Neural cell (in vitro differentiated cells): ENCODE data around the gene KDM2A. TPM values are rescaled to one million over a fixed set of nuclear protein-coding genes. Genes with fewer than 3 reads are reported as not detected.

ENCODE experiments used
- H2AFZ ChIP-seq: fragments of 200-600, 300-800 bp; sonication (generic), shearing (Covaris generic); 2 replicates; pipeline ENCODE4 v1.6.0; 2014; ENCODE audit warnings: low read depth, mild to moderate bottlenecking, antibody characterized with exemption, low read length, moderate library complexity
- H3F3A ChIP-seq: fragments of 200-600 bp; shearing (Covaris generic); 2 replicates; pipeline ENCODE4 v1.6.1; 2016; ENCODE audit warnings: mild to moderate bottlenecking, moderate library complexity, mixed read lengths, antibody characterized with exemption, low read length; ENCODE audit not compliant: insufficient read depth, poor library complexity, severe bottlenecking
- H3K27ac ChIP-seq: fragments of 200-600, 300-800 bp; sonication (generic), shearing (Covaris generic); 2 replicates; pipeline ENCODE4 v1.5.1; 2014; ENCODE audit warnings: mild to moderate bottlenecking, low read length, moderate library complexity
- H3K27me3 ChIP-seq: fragments of 300-800, 200-600 bp; sonication (generic), shearing (Covaris generic); 2 replicates; pipeline ENCODE4 v1.6.0; 2014; ENCODE audit warnings: mild to moderate bottlenecking, low read depth, low read length, moderate library complexity; ENCODE audit not compliant: insufficient read depth
- H3K36me3 ChIP-seq: fragments of 300-800, 200-600 bp; sonication (generic), shearing (Covaris generic); 2 replicates; pipeline ENCODE4 v1.5.1; 2014; ENCODE audit warnings: mild to moderate bottlenecking, antibody characterized with exemption, low read length, moderate library complexity; ENCODE audit not compliant: insufficient read depth
- H3K4me2 ChIP-seq: fragments of 300-800, 200-600 bp; sonication (generic), shearing (Covaris generic); 2 replicates; pipeline ENCODE4 v1.6.0; 2014; ENCODE audit warnings: mild to moderate bottlenecking, low read length
- H3K4me3 ChIP-seq: fragments of 300-800, 200-600 bp; sonication (generic), shearing (Covaris generic); 2 replicates; pipeline ENCODE4 v1.5.1; 2014; ENCODE audit warnings: mild to moderate bottlenecking, low read length, moderate library complexity
- H3K79me2 ChIP-seq: fragments of 200-600 bp; shearing (Covaris generic); replicated peaks from 2 replicates; pipeline ENCODE4 v1.6.0; 2014; ENCODE audit warnings: mild to moderate bottlenecking, low read length, moderate library complexity; ENCODE audit not compliant: insufficient read depth
- H3K9ac ChIP-seq: fragments of 300-800, 200-600 bp; sonication (generic), shearing (Covaris generic); 2 replicates; pipeline ENCODE4 v1.6.1; 2016; ENCODE audit warnings: mild to moderate bottlenecking, low read length, mixed read lengths
- H3K9me2 ChIP-seq: fragments of 200-600 bp; shearing (Covaris generic); 2 replicates; pipeline ENCODE4 v1.6.1; 2016; ENCODE audit warnings: mild to moderate bottlenecking, low read length, mixed read lengths; ENCODE audit not compliant: insufficient read depth
- H3K9me3 ChIP-seq: fragments of 200-600, 300-800 bp; sonication (generic), shearing (Covaris generic); 2 replicates; pipeline ENCODE4 v1.6.1; 2016; ENCODE audit warnings: mild to moderate bottlenecking, mixed run types, low read length, moderate library complexity, mixed read lengths
- H4K20me1 ChIP-seq: fragments of 200-600 bp; shearing (Covaris generic); 2 replicates; pipeline ENCODE4 v1.6.1; 2016; ENCODE audit warnings: mild to moderate bottlenecking, mixed run types; ENCODE audit not compliant: insufficient read depth
- EP300 ChIP-seq: fragments of 450-650 bp; conservative IDR thresholded peaks from 2 replicates; pipeline ENCODE4 v1.6.1; 2014; ENCODE audit warnings: antibody characterized with exemption, mild to moderate bottlenecking, moderate library complexity; ENCODE audit not compliant: poor library complexity, severe bottlenecking
- EZH2 ChIP-seq: fragments of 200-600, 300-800 bp; shearing (Covaris generic), sonication (generic); IDR thresholded peaks from 2 replicates; pipeline ENCODE4 v1.6.1; 2014; ENCODE audit warnings: antibody characterized with exemption, low read length, borderline replicate concordance, mild to moderate bottlenecking; ENCODE audit not compliant: insufficient read depth, poor library complexity, severe bottlenecking
- MXI1 ChIP-seq: fragments of 450-650 bp; conservative IDR thresholded peaks from 2 replicates; pipeline ENCODE4 v1.6.1; 2014; ENCODE audit warnings: antibody characterized with exemption, mild to moderate bottlenecking; ENCODE audit not compliant: poor library complexity, severe bottlenecking
- POLR2AphosphoS5 ChIP-seq: IDR thresholded peaks from 2 replicates; pipeline ENCODE4 v1.6.1; 2012
- RAD21 ChIP-seq: fragments of 450-650 bp; conservative IDR thresholded peaks from 2 replicates; pipeline ENCODE4 v1.6.1; 2014; ENCODE audit warnings: antibody characterized with exemption, mild to moderate bottlenecking, moderate library complexity
- SMC3 ChIP-seq: fragments of 450-650 bp; conservative IDR thresholded peaks from 2 replicates; pipeline ENCODE4 v1.6.1; 2014; ENCODE audit warnings: antibody characterized with exemption, mild to moderate bottlenecking, moderate library complexity; ENCODE audit not compliant: poor library complexity
- TAF1 ChIP-seq: IDR thresholded peaks from 2 replicates; pipeline ENCODE4 v1.6.1; 2012; ENCODE audit warnings: low read depth
- polyA plus RNA-seq: library from polyadenylated mRNA; depleted of rRNA; stranded (reverse); fragments of >200 nt; gene quantifications from 2 replicates; pipeline ENCODE4 v1.2.3, GENCODE V29; 2014
- TF ChIP-seq, protein P1 (sequence below): IDR thresholded peaks from 2 replicates; pipeline ENCODE4 v1.6.1; 2012; ENCODE audit warnings: borderline replicate concordance
- TF ChIP-seq, protein P2 (sequence below): fragments of 450-650 bp; IDR thresholded peaks from 2 replicates; pipeline ENCODE4 v1.5.1; 2014; ENCODE audit warnings: antibody characterized with exemption, mild to moderate bottlenecking, moderate library complexity; ENCODE audit not compliant: poor library complexity, severe bottlenecking

Gene KDM2A
- polyA plus RNA-seq, 1 donor from 2014 or later, result 12.4 TPM

DNA sequence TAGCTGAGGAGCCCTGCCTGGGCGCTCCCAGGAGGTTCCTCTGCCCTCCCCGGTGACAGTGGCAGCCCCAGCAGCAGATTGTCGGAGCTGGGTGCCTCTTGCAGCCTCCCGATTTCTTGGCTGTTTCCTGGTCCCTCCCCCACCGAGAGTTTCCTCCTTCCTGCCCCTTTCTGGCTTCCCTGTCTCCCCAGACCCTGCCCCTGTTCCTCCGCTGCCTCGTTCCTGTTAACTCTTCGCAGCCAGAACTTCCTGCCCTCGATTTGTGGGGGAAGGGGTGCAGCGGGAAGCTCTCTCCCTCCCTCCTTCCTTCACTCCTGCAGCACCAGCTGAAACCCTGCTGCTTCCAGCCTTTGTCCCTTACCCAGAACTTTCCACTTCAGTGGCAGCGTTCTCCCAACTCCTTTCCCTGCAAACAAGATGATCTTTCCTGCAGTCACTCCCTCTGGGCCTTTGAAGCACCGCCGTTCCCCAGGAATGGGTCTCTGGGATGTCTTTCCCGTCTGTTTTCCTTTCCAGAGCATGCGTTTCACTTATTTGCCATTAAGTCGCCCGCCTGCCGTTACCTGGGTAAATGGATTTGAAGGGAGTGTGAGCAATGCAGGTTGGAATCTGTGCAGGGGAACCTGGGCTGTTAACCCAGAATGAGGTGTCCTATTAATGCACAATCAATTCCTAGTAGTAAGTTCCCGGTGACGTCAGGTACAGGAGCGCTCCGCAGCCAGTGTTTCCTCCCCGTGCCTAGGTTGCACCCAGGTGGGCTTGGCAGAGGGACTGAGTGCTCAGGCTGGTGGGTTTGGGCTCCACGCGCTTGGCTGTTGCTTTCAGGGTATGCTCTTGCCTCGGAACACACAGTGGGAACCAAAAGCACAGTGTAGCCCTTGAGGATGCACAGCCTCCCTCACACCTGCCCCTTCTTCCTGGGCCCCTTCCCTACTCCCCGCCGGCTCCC lies 151.5 kb downstream of the KDM2A start:
- Histone ChIP-seq H3K27ac (peak overlapping the region; percentile 70), H4K20me1 (no peaks in the 10 kb centered on the region), H2AFZ (no peak overlapping the region), H3K27me3 (no peaks in the 10 kb centered on the region), H3F3A (no peaks in the 10 kb centered on the region), H3K79me2 (peaks cover 52% of the 10 kb centered on the region), H3K4me3 (peak overlapping the region; percentile 93), H3K4me2 (peak overlapping the region; percentile 41), H3K9me3 (no peaks in the 10 kb centered on the region), H3K36me3 (no peaks in the 10 kb centered on the region), H3K9me2 (no peaks in the 10 kb centered on the region), H3K9ac (peak overlapping the region; percentile 51)
- TF ChIP-seq, protein P1, sequence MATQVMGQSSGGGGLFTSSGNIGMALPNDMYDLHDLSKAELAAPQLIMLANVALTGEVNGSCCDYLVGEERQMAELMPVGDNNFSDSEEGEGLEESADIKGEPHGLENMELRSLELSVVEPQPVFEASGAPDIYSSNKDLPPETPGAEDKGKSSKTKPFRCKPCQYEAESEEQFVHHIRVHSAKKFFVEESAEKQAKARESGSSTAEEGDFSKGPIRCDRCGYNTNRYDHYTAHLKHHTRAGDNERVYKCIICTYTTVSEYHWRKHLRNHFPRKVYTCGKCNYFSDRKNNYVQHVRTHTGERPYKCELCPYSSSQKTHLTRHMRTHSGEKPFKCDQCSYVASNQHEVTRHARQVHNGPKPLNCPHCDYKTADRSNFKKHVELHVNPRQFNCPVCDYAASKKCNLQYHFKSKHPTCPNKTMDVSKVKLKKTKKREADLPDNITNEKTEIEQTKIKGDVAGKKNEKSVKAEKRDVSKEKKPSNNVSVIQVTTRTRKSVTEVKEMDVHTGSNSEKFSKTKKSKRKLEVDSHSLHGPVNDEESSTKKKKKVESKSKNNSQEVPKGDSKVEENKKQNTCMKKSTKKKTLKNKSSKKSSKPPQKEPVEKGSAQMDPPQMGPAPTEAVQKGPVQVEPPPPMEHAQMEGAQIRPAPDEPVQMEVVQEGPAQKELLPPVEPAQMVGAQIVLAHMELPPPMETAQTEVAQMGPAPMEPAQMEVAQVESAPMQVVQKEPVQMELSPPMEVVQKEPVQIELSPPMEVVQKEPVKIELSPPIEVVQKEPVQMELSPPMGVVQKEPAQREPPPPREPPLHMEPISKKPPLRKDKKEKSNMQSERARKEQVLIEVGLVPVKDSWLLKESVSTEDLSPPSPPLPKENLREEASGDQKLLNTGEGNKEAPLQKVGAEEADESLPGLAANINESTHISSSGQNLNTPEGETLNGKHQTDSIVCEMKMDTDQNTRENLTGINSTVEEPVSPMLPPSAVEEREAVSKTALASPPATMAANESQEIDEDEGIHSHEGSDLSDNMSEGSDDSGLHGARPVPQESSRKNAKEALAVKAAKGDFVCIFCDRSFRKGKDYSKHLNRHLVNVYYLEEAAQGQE, result peak; percentile 88
- TF ChIP-seq SMC3 (no peak), EP300 (no peak), POLR2AphosphoS5 (no peak), RAD21 (no peak)
- TF ChIP-seq, protein P2, sequence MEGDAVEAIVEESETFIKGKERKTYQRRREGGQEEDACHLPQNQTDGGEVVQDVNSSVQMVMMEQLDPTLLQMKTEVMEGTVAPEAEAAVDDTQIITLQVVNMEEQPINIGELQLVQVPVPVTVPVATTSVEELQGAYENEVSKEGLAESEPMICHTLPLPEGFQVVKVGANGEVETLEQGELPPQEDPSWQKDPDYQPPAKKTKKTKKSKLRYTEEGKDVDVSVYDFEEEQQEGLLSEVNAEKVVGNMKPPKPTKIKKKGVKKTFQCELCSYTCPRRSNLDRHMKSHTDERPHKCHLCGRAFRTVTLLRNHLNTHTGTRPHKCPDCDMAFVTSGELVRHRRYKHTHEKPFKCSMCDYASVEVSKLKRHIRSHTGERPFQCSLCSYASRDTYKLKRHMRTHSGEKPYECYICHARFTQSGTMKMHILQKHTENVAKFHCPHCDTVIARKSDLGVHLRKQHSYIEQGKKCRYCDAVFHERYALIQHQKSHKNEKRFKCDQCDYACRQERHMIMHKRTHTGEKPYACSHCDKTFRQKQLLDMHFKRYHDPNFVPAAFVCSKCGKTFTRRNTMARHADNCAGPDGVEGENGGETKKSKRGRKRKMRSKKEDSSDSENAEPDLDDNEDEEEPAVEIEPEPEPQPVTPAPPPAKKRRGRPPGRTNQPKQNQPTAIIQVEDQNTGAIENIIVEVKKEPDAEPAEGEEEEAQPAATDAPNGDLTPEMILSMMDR, result no peak

DNA sequence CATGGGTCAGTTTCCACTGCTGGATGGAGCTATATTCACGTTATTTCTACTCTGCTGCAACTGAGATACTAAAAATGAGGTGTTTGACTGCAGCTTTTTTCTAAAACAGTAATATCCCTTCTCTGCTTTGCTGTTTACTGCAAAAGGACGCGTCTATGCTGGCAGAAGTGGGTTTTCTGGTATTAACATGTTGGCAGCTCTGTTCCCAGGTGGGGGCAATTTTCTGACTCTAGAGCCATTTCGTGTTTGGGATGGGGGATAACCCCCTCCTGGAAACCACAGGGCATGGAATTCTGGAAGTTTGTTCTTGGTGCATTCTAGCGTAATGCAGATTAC lies 152.1 kb downstream of the KDM2A start:
- H3K4me2 ChIP-seq, result peak overlapping the region; percentile 28
- H2AFZ ChIP-seq, result no peak overlapping the region
- H3K79me2 ChIP-seq, result peaks cover 46% of the 10 kb centered on the region
- H3K4me3 ChIP-seq, result peak overlapping the region; percentile 93
- TF ChIP-seq EZH2 (no peak), MXI1 (no peak), SMC3 (no peak), RAD21 (no peak), EP300 (no peak), POLR2AphosphoS5 (no peak), TAF1 (no peak)
- TF ChIP-seq, protein P1, result no peak
- TF ChIP-seq, protein P2, result no peak
- H3K9me2 ChIP-seq, result no peaks in the 10 kb centered on the region
- H3K9me3 ChIP-seq, result no peaks in the 10 kb centered on the region
- H3K27ac ChIP-seq, result peak overlapping the region; percentile 70
- H3K36me3 ChIP-seq, result no peaks in the 10 kb centered on the region
- H3K27me3 ChIP-seq, result no peaks in the 10 kb centered on the region
- H4K20me1 ChIP-seq, result no peaks in the 10 kb centered on the region
- H3K9ac ChIP-seq, result peak overlapping the region; percentile 51
- H3F3A ChIP-seq, result no peaks in the 10 kb centered on the region
